MG63 (cell line): ENCODE results near the gene DAPK2. TPM values are rescaled to one million over a fixed set of nuclear protein-coding genes. Genes with fewer than 3 reads are reported as not detected.
"Not testable (repeated sequence)": the region's sequence is repeated elsewhere in the genome, so short reads cannot be mapped to it uniquely, and the experiment has no call there.

Experiments used
- DNase-seq: peaks from one replicate; pipeline ENCODE4 v3.0.0-alpha.2; 2020
- H3K27me3 ChIP-seq: fragments of 250-450 bp; sonication (Bioruptor Pico); 2 replicates; pipeline ENCODE4 v1.5.1; 2020; ENCODE audit warnings: mild to moderate bottlenecking, moderate library complexity
- H3K36me3 ChIP-seq: fragments of 250-450 bp; sonication (Bioruptor Pico); 2 replicates; pipeline ENCODE4 v1.5.1; 2020; ENCODE audit warnings: mild to moderate bottlenecking, moderate library complexity
- H3K4me3 ChIP-seq: fragments of 250-450 bp; sonication (Bioruptor Pico); 2 replicates; pipeline ENCODE4 v1.5.1; 2020; ENCODE audit warnings: mild to moderate bottlenecking, moderate library complexity
- H3K9me3 ChIP-seq: fragments of 250-450 bp; sonication (Bioruptor Pico); 2 replicates; pipeline ENCODE4 v1.5.1; 2020; ENCODE audit warnings: mild to moderate bottlenecking, moderate library complexity
- total RNA-seq: library from RNA; depleted of rRNA; stranded (reverse); fragments of >200 nt; shearing (Covaris generic); gene quantifications from 2 replicates; pipeline ENCODE4 v1.2.3, GENCODE V29; 2014; ENCODE audit warnings: low replicate concordance

Gene DAPK2
- total RNA-seq, 1 experiment from 2014 or later, result 3.5 TPM

- DNase-seq, result peak; percentile 65
- Histone ChIP-seq H3K9me3 (no peaks in the 10 kb centered on the region), H3K36me3 (no peaks in the 10 kb centered on the region), H3K4me3 (no peak overlapping the region), H3K27me3 (no peaks in the 10 kb centered on the region)
Observed at GRCh38 chr15:63908991-63909390, 137.3 kb downstream of the DAPK2 start.

- Histone ChIP-seq H3K27me3 (no peaks in the 10 kb centered on the region), H3K9me3 (no peaks in the 10 kb centered on the region), H3K4me3 (no peak overlapping the region), H3K36me3 (no peaks in the 10 kb centered on the region)
- no peak for DNase-seq
Observed at GRCh38 chr15:63908281-63908680, 138.0 kb downstream of the DAPK2 start.

DNA sequence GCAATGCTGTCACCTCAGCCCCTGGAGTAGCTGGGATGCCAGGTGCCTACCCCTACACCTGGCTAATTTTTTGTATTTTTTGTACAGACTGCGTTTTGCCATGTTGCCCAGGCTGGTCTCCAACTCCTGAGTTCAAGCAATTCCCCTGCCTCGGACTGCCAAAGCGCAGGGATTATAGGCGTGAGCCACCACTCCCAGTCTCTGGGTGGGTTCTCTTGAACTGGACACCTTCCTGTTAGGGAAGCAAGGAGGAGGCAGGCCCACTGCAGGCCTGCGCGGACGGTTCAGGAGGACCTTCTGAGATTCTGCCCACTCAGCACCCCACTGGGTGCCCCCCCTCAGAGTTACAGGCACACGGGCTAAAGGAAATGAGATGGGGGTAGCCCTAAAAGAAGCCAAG, 138.8 kb downstream of the DAPK2 start:
- Histone ChIP-seq H3K4me3 (no peak overlapping the region), H3K9me3 (no peaks in the 10 kb centered on the region), H3K36me3 (no peaks in the 10 kb centered on the region), H3K27me3 (no peaks in the 10 kb centered on the region)
- no peak for DNase-seq

GRCh38 chr15:63906266-63906584, 140.1 kb downstream of the DAPK2 start:
- no peak for DNase-seq
- H3K4me3 ChIP-seq, result no peak overlapping the region
- no peaks in the 10 kb centered on the region for H3K27me3 ChIP-seq
- H3K36me3 ChIP-seq, result no peaks in the 10 kb centered on the region
- no peaks in the 10 kb centered on the region for H3K9me3 ChIP-seq

DNA sequence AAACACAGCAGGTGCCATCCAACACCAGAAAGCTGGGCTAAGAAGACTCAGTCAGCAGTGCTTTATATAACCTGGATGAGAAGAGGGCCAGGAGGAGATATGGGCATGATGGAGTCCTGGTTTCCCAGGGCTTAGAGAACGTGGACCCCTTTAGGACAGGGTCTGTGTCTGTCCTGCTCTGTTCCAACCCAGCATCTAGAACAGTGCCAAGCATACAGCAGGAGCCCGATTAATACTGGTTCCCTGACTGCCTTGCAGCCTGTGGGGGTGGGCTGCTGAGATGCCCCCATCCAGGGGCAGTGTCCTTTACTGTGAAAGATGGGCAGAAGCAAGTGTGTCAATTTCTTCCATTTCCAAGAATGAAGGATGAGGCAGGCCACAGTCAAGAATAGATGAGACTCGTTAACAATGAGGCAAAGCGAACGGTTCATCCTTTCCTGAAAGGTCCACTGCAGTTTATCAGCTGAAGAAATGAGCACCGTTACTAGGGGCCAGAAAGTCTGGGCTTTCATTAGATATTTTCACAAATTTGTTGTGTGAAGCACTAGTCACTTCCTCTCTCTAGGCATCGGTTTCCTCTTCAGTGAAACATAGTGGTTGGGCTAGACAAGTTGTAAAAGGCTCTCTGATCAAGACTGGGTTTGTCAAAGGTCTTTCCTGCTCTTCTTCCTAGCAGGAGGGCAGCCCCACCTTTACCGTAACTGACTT, 140.6 kb downstream of the DAPK2 start:
- Histone ChIP-seq H3K36me3 (no peaks in the 10 kb centered on the region), H3K9me3 (no peaks in the 10 kb centered on the region), H3K27me3 (no peaks in the 10 kb centered on the region), H3K4me3 (no peak overlapping the region)
- no peak for DNase-seq

DNA sequence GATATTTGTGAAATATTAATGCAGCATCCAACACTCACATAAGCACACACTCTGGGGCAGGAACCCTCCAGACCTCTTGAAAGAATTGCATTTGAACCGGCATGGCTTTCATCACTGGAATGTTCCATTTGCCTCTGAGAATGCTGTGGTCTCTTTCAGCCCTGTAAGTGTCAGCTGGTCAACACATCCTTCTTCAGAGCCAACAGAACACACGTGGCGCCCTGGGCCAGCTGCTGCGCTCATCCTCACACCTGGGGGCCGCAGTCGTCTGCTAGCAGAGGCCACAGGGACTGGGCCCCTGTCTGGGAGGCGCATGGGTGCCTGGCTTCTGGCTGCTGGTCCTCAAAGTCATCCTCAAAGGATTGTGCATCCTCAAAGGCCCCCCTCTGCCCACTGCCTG, 141.2 kb downstream of the DAPK2 start:
- DNase-seq, result no peak
- H3K9me3 ChIP-seq, result no peaks in the 10 kb centered on the region
- H3K4me3 ChIP-seq, result no peak overlapping the region
- no peaks in the 10 kb centered on the region for H3K36me3 ChIP-seq
- no peaks in the 10 kb centered on the region for H3K27me3 ChIP-seq

GRCh38 chr15:63904042-63904441, 142.2 kb downstream of the DAPK2 start:
- no peak for DNase-seq
- no peak overlapping the region for H3K4me3 ChIP-seq
- H3K36me3 ChIP-seq, result no peaks in the 10 kb centered on the region
- no peaks in the 10 kb centered on the region for H3K27me3 ChIP-seq
- H3K9me3 ChIP-seq, result no peaks in the 10 kb centered on the region

DNA sequence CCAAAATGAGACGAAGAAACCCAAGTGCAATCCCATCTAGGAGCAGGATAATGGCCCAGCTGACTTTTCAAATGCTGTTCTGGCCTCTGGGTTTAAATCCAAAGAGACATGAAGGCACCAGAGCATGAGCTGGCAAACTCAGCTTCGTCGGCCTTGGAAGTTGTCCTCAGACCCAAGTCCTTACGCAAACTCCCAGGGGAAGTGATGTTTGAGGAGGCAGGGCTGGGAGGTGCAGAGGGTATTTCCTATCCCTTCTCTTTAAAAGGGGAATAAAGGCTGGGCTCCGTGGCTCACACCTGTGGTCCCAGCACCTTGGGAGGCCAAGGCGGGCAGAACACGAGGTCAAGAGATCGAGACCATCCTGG, 143.6 kb downstream of the DAPK2 start:
- Histone ChIP-seq H3K9me3 (no peaks in the 10 kb centered on the region), H3K36me3 (no peaks in the 10 kb centered on the region), H3K27me3 (no peaks in the 10 kb centered on the region), H3K4me3 (no peak overlapping the region)
- no peak for DNase-seq

DNA sequence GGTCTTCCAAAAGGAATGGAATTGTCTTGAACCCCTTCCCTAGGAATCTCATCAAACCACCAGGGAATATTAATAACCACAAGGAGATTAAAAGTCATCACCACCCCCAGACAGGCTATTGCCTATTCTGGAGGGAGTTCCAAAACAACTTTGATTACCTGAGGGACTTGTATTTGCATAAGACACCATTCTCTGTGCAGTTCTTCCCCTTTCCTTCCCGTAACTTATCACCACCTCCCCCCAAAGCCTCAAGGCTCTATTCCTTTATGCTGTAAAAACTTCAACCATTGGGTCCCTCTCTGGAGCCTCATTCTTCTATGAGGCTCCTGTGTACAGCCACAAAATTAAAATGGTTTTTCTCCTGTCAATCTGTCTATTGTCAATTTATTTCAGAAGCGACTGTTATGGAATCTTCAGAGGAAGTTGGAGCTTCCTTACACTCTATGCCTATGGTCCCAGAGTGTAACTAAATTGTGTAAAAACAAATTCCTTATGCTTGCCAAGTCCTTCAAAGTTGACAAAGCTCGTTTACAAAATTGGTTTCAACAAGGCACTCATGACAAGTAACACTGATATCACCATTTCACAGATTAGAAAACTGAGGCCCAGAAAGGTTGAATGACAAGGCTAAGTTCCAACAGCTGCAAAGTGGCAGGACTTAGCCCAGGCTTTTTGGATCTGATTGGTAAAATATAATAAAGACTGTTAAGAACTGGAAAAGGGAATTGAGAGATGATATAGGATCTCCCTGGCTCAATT, 144.2 kb downstream of the DAPK2 start:
- Histone ChIP-seq H3K4me3 (no peak overlapping the region), H3K27me3 (no peaks in the 10 kb centered on the region), H3K36me3 (no peaks in the 10 kb centered on the region), H3K9me3 (no peaks in the 10 kb centered on the region)
- no peak for DNase-seq

GRCh38 chr15:63900306-63900705, 146.0 kb downstream of the DAPK2 start:
- H3K4me3 ChIP-seq, result no peak overlapping the region
- DNase-seq, result no peak
- no peaks in the 10 kb centered on the region for H3K36me3 ChIP-seq
- no peaks in the 10 kb centered on the region for H3K9me3 ChIP-seq
- no peaks in the 10 kb centered on the region for H3K27me3 ChIP-seq

DNA sequence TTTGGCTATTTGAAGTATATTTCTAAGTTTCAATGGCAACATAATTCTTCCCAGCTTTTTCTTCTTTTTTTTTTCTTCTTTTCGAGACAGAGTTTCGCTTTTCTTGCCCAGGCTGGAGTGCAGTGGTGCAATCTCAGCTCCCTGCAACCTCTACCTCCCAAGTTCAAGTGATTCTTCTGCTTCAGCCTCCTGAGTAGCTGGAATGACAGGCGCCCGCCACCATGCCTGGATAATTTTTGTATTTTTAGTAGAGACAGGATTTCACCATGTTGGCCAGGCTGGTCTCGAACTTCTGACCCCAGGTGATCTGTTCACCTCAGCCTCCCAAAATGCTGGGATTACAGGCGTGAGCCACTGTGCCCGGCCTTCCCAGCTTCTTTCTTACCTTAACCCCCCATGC, 146.7 kb downstream of the DAPK2 start:
- not testable (repeated sequence) for H3K9me3 ChIP-seq, H3K27me3 ChIP-seq, H3K4me3 ChIP-seq, DNase-seq, H3K36me3 ChIP-seq

- DNase-seq, result no peak
- H3K4me3 ChIP-seq, result no peak overlapping the region
- no peaks in the 10 kb centered on the region for H3K27me3 ChIP-seq
- H3K36me3 ChIP-seq, result no peaks in the 10 kb centered on the region
- no peaks in the 10 kb centered on the region for H3K9me3 ChIP-seq
Observed at GRCh38 chr15:63899193-63899592, 147.1 kb downstream of the DAPK2 start.

DNA sequence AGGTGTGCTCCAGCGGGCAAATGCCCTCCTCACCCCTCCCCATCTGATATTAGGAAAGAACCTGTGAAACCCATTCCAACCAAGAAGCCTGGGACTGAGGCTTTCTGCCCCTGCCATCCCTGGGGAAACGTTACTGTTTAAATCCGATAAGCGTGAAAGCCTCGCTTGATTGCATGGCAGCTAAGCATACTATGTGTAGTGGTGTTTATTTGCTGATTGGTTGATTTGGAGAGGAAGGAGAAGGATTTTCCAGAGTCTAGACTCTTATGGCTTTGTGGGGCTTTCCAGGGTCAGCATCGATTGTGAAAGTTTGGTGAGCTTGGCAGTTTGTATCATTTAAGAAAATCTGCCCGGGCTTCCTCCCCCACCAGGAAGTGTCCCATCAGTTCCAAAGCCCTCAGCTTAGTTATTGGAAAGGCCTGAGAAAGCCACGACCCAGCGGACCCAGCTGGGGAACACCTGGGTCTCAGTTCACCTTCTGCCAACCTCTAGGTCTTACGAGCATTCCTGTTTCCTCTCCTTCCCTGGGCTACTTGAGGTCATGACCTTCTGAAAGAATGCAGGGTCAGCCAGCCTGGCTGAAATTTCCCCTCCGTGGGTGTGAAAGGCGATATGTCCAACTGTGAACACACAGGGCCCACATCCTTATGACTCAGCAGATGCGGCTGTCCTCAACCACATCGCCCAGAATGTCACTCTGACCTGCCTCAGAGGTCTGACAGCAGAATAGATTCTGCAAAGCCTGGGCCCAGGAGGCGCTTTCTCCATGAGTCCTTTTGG, 149.8 kb downstream of the DAPK2 start:
- H3K9me3 ChIP-seq, result no peaks in the 10 kb centered on the region
- DNase-seq, result peak; percentile 88
- no peaks in the 10 kb centered on the region for H3K36me3 ChIP-seq
- H3K4me3 ChIP-seq, result no peak overlapping the region
- no peaks in the 10 kb centered on the region for H3K27me3 ChIP-seq

DNA sequence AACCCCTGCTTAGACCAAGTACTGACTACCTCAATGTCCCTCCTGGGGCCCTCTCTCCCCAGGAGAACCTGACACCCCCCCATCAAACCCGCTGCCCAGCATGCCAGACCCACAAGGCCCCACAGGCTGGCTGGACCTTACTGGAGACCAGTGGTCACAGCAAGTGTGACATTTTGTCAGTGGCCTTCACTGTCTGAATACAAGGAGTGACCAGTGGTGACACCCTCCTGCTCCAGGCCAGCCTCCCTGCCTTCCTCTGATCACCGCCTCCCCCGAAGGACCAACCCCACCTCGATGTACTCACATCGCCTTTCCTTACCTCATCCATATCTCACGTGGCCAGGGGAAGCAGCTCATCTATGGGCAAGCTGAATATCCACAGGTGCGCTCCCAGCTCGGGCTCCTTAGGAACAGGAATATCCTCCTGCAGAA, 150.5 kb downstream of the DAPK2 start:
- Histone ChIP-seq H3K9me3 (no peaks in the 10 kb centered on the region), H3K27me3 (no peaks in the 10 kb centered on the region), H3K4me3 (no peak overlapping the region), H3K36me3 (no peaks in the 10 kb centered on the region)
- no peak for DNase-seq

GRCh38 chr15:63895194-63895593, 151.1 kb downstream of the DAPK2 start:
- Histone ChIP-seq H3K27me3 (no peaks in the 10 kb centered on the region), H3K9me3 (no peaks in the 10 kb centered on the region), H3K36me3 (no peaks in the 10 kb centered on the region), H3K4me3 (no peak overlapping the region)
- DNase-seq, result no peak

GRCh38 chr15:63894662-63894949, 151.7 kb downstream of the DAPK2 start:
- Histone ChIP-seq H3K9me3 (no peaks in the 10 kb centered on the region), H3K36me3 (no peaks in the 10 kb centered on the region), H3K4me3 (no peak overlapping the region), H3K27me3 (no peaks in the 10 kb centered on the region)
- no peak for DNase-seq

- H3K27me3 ChIP-seq, result no peaks in the 10 kb centered on the region
- no peak overlapping the region for H3K4me3 ChIP-seq
- no peaks in the 10 kb centered on the region for H3K9me3 ChIP-seq
- H3K36me3 ChIP-seq, result no peaks in the 10 kb centered on the region
- no peak for DNase-seq
Observed at GRCh38 chr15:63893866-63894661, 152.2 kb downstream of the DAPK2 start.
